CD4-positive, alpha-beta T cell (primary cell): ENCODE measurements around the gene MKLN1. TPM values are rescaled to one million over a fixed set of nuclear protein-coding genes. Genes with fewer than 3 reads are reported as not detected.

Experiments used
- ATAC-seq: fragments of 200-7000 bp; cut with Tn5 transposase; one replicate; pipeline ENCODE4 v1.10.0; 2022; ENCODE audit warnings: mild to moderate bottlenecking; ENCODE audit not compliant: poor library complexity
- CTCF ChIA-PET: fragments of 350-600 bp; sonication (Branson Sonifier 250); formaldehyde crosslinking; loops from one replicate; lab custom pipeline; 2021; ENCODE audit warnings: antibody characterized with exemption, inconsistent platforms; lab: Charles Lee
- POLR2A ChIA-PET: fragments of 350-600 bp; sonication (Branson Sonifier 250); formaldehyde crosslinking; loops from one replicate; lab custom pipeline; 2021; ENCODE audit warnings: antibody characterized with exemption, inconsistent platforms; lab: Charles Lee
- DNase-seq, 14 experiments: peaks; one replicate each; pipeline ENCODE4 v3.0.0-alpha.2; 2013 to 2020; ENCODE audit warnings: mixed read lengths in 2 of 14
- H3K27ac ChIP-seq, 2 donors: one replicate each; pipeline versions ENCODE4 v1.5.1 to v1.7.0; 2013; ENCODE audit warnings: low read length in 2 of 2, low read depth in 1 of 2, mild to moderate bottlenecking in 1 of 2
- H3K27me3 ChIP-seq, 2 experiments: 1 replicate in 1 of 2; 2 replicates in 1 of 2; pipeline versions ENCODE4 v1.6.1 to v1.7.0; 2013; ENCODE audit warnings: low read length in 2 of 2, control low read depth in 1 of 2, mild to moderate bottlenecking in 1 of 2, moderate library complexity in 1 of 2; ENCODE audit not compliant: insufficient read depth in 2 of 2, control insufficient read depth in 1 of 2
- H3K36me3 ChIP-seq: one replicate; pipeline ENCODE4 v1.6.1; 2013; ENCODE audit warnings: low read length, control low read depth; ENCODE audit not compliant: insufficient read depth
- H3K4me1 ChIP-seq: one replicate; pipeline ENCODE4 v1.6.1; 2013; ENCODE audit warnings: low read length, control low read depth; ENCODE audit not compliant: insufficient read depth
- H3K4me3 ChIP-seq: one replicate; pipeline ENCODE4 v1.5.1; 2013; ENCODE audit warnings: mild to moderate bottlenecking, low read length, moderate library complexity
- H3K9me3 ChIP-seq, 2 experiments: 1 replicate in 1 of 2; 2 replicates in 1 of 2; pipeline versions ENCODE4 v1.6.1 to v1.7.0; 2013; ENCODE audit warnings: low read length in 2 of 2, mild to moderate bottlenecking in 2 of 2, control low read depth in 1 of 2, moderate library complexity in 1 of 2; ENCODE audit not compliant: control insufficient read depth in 1 of 2, insufficient read depth in 1 of 2
- H3K27ac Mint-ChIP-seq: one replicate; pipeline ENCODE4 v1.8.0; 2020; ENCODE audit warnings: mixed read lengths
- H3K27me3 Mint-ChIP-seq: one replicate; pipeline ENCODE4 v1.8.0; 2021; ENCODE audit warnings: mixed read lengths
- H3K36me3 Mint-ChIP-seq: one replicate; pipeline ENCODE4 v1.8.0; 2021; ENCODE audit warnings: low read depth, mixed read lengths
- H3K4me1 Mint-ChIP-seq: one replicate; pipeline ENCODE4 v1.8.0; 2021; ENCODE audit warnings: low read depth, mixed read lengths
- H3K4me3 Mint-ChIP-seq: one replicate; pipeline ENCODE4 v1.8.0; 2020; ENCODE audit warnings: mild to moderate bottlenecking, mixed read lengths
- H3K9me3 Mint-ChIP-seq: one replicate; pipeline ENCODE4 v1.8.0; 2020; ENCODE audit warnings: mixed read lengths
- intact Hi-C, 2 experiments: fragments of 100-400 bp; cut with DNase I in 1 of 2; cut with micrococcal nuclease in 1 of 2; formaldehyde crosslinking; loops; one replicate each; pipeline versions ENCODE4 v1.15.1 to v1.9.0; 2023 to 2025; cut with DNase I, micrococcal nuclease
- total RNA-seq, 174 experiments: library from RNA in 2 of 174; stranded (reverse) in 2 of 174; gene quantifications; one replicate each; pipeline ENCODE4 v1.2.3 and lab custom pipeline; 2021 to 2026
- TF ChIP-seq, protein P1 (sequence below): fragments of 200-600 bp; IDR thresholded peaks from one replicate; pipeline ENCODE4 v1.8.0; 2022; ENCODE audit warnings: antibody characterized with exemption, mild to moderate bottlenecking

MKLN1 gene
- total RNA-seq, 2 experiments from 2014 or later, result 47.2 to 53.7 TPM

DNA sequence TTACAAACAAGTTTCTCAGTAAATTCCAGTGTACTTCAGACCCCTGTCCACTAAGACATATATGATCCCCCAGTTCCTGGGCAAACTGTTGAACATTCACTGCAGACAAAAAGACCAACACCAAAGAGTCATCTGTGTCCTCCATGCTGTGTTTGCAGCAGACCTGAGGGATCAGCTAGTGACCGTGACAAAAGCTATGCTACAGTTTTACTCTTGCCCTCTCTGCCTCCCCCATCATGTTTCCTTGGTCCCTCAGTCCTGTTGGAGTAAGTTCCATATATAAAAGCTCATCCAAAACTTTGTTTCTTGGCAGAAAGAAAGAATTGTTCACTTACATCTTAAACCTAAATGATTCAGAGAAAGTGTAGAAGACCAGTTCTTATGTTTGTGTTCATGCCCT is 172.7 kb downstream of the MKLN1 start:
- Histone ChIP-seq H3K27me3 (no peaks in the 10 kb centered on the region), H3K9me3 (no peaks in the 10 kb centered on the region), H3K36me3 (peaks cover 17% of the 10 kb centered on the region), H3K27ac (no peak overlapping the region), H3K4me1 (peaks cover 18% of the 10 kb centered on the region), H3K4me3 (no peak overlapping the region)
- TF ChIP-seq, protein P1, sequence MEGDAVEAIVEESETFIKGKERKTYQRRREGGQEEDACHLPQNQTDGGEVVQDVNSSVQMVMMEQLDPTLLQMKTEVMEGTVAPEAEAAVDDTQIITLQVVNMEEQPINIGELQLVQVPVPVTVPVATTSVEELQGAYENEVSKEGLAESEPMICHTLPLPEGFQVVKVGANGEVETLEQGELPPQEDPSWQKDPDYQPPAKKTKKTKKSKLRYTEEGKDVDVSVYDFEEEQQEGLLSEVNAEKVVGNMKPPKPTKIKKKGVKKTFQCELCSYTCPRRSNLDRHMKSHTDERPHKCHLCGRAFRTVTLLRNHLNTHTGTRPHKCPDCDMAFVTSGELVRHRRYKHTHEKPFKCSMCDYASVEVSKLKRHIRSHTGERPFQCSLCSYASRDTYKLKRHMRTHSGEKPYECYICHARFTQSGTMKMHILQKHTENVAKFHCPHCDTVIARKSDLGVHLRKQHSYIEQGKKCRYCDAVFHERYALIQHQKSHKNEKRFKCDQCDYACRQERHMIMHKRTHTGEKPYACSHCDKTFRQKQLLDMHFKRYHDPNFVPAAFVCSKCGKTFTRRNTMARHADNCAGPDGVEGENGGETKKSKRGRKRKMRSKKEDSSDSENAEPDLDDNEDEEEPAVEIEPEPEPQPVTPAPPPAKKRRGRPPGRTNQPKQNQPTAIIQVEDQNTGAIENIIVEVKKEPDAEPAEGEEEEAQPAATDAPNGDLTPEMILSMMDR, result no peak
- DNase-seq (no peak), ATAC-seq (no peak)
- POLR2A ChIA-PET, result no interaction called here
- CTCF ChIA-PET, result interaction anchor here (1.1 to 1.8 kb wide), 2 partner anchors 13 to 16 kb away, joined by 3 to 5 read pairs; no protein-coding TSS in a partner anchor
- H3K4me1 Mint-ChIP-seq, result peaks cover 33% of the 10 kb centered on the region
- H3K9me3 Mint-ChIP-seq, result no peaks in the 10 kb centered on the region
- intact Hi-C loops, result no loop called here
- peak overlapping the region; percentile 65 for H3K27ac Mint-ChIP-seq
- no peak overlapping the region for H3K4me3 Mint-ChIP-seq
- no peaks in the 10 kb centered on the region for H3K27me3 Mint-ChIP-seq
- peaks cover 21% of the 10 kb centered on the region for H3K36me3 Mint-ChIP-seq

- peaks cover 17% of the 10 kb centered on the region for H3K36me3 Mint-ChIP-seq
- CTCF ChIA-PET, result interaction anchor here (0.8 to 1.8 kb wide), 3 partner anchors 8 to 47 kb away, joined by 3 to 5 read pairs (median 4); no protein-coding TSS in a partner anchor
- ATAC-seq (peak; percentile 97), DNase-seq (peak in 10 of 14 experiments; percentile 14 to 75 (median 44))
- no peaks in the 10 kb centered on the region for H3K9me3 ChIP-seq
- peak overlapping the region; percentile 65 for H3K27ac Mint-ChIP-seq
- no peak overlapping the region for H3K27ac ChIP-seq
- peaks cover 18% of the 10 kb centered on the region for H3K4me1 ChIP-seq
- no peak overlapping the region for H3K4me3 Mint-ChIP-seq
- no peak overlapping the region for H3K4me3 ChIP-seq
- H3K27me3 ChIP-seq, result no peaks in the 10 kb centered on the region
- H3K27me3 Mint-ChIP-seq, result no peaks in the 10 kb centered on the region
- POLR2A ChIA-PET, result interaction anchor here (0.9 to 1.1 kb wide), 2 partner anchors 9 to 15 kb away, joined by 3 to 4 read pairs; no protein-coding TSS in a partner anchor
- intact Hi-C loops, result no loop called here
- H3K4me1 Mint-ChIP-seq, result peaks cover 33% of the 10 kb centered on the region
- H3K36me3 ChIP-seq, result peaks cover 17% of the 10 kb centered on the region
- TF ChIP-seq, protein P1, result no peak
- no peaks in the 10 kb centered on the region for H3K9me3 Mint-ChIP-seq
Measured at GRCh38 chr7:131501422-131501821, 173.7 kb downstream of the MKLN1 start.

GRCh38 chr7:131501930-131502685 is 174.4 kb downstream of the MKLN1 start:
- no peaks in the 10 kb centered on the region for H3K9me3 Mint-ChIP-seq
- DNase-seq (no peak), ATAC-seq (no peak)
- H3K4me1 Mint-ChIP-seq, result peaks cover 33% of the 10 kb centered on the region
- no peak overlapping the region for H3K4me3 ChIP-seq
- TF ChIP-seq, protein P1, result no peak
- H3K27me3 ChIP-seq, result no peaks in the 10 kb centered on the region
- ChIA-PET CTCF (interaction anchor here (0.6 to 0.8 kb wide), 2 partner anchors 9 to 461 kb away, joined by 3 read pairs; no protein-coding TSS in a partner anchor), POLR2A (interaction anchor here (1.1 kb wide), 1 partner anchor 10 kb away, joined by 3 read pairs; no protein-coding TSS in a partner anchor)
- intact Hi-C loops, result no loop called here
- peak overlapping the region; percentile 65 for H3K27ac Mint-ChIP-seq
- H3K4me3 Mint-ChIP-seq, result peak overlapping the region; percentile 23
- peaks cover 10% of the 10 kb centered on the region for H3K36me3 Mint-ChIP-seq
- no peak overlapping the region for H3K27ac ChIP-seq
- peaks cover 18% of the 10 kb centered on the region for H3K4me1 ChIP-seq
- H3K27me3 Mint-ChIP-seq, result no peaks in the 10 kb centered on the region
- peaks cover 13% of the 10 kb centered on the region for H3K36me3 ChIP-seq
- no peaks in the 10 kb centered on the region for H3K9me3 ChIP-seq
